ENCODE results near the gene ELAVL1. TPM values are rescaled to one million over a fixed set of nuclear protein-coding genes. Genes with fewer than 3 reads are reported as not detected.

ELAVL1 gene
- total and polyA plus RNA-seq, 2 experiments from 2014 or later = 81.6 to 143 TPM

DNA sequence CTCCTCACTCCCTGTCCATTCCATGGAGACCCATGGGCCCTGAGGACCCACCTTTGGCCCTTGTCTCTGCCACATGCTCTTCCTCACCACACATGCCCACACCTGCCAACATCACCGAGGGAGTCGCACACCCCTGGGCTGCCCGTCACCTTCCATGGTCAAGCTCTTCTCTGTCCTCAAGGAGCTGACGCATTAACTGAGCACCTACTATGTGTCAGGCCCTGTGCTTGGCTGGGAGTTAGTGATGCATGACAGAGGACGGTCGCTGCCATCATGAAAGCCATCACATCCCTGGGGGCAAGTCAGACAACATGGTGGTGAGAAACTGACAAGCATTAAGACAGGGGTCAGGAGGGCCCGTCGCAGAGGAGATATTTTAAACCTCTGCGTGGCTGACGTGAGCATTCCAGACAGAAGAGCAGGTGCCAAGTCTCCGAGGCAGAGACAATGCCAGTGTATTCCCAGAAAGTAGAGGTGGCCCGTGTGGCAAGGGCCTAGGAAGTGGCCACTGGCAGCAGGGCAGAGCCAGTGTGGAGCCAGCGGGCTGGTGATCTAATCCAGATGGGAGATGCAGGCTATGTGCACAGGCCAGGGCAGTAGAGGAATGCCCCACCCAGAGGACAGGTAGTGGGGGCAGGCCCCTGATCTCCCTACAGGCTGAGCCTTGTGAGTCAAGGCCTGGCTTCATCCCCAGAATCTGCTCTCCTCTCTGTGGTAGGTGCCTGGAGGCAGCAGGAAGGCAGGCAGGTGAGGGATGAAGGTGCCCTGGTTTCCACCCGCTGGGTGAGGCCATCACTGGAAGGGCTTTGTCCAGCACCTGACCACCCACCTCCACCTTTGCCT, 21.2 kb downstream of the ELAVL1 start:
- no peak overlapping the region for H3K27ac Mint-ChIP-seq
- Histone ChIP-seq H3K4me3 (no peak overlapping the region), H2AFZ (no peak overlapping the region), H3K36me3 (ENCODE audit: insufficient read depth) (peaks cover 16% of the 10 kb centered on the region), H3K4me2 (no peak overlapping the region), H3K27me3 (ENCODE audit: insufficient read depth) (no peaks in the 10 kb centered on the region), H3K79me2 (replicated peaks; ENCODE audit: insufficient read depth) (peaks cover 60% of the 10 kb centered on the region), H3F3A (replicated peaks; ENCODE audit: low read depth) (peaks cover 6% of the 10 kb centered on the region; the same call in 1 of the 2 replicates), H4K20me1 (replicated peaks; ENCODE audit: insufficient read depth) (peaks cover 36% of the 10 kb centered on the region), H3K4me1 (ENCODE audit: insufficient read depth) (no peaks in the 10 kb centered on the region), H3K27ac (ENCODE audit: low read depth) (no peak overlapping the region), H3K9me2 (ENCODE audit: insufficient read depth) (no peaks in the 10 kb centered on the region)
- no peaks in the 10 kb centered on the region for H3K9me3 Mint-ChIP-seq
- DNase-seq (ENCODE audit: low spot score) = no peak
- H3K4me1 Mint-ChIP-seq = no peaks in the 10 kb centered on the region; the same call in 2 of the 3 replicates
- H3K4me3 Mint-ChIP-seq = no peak overlapping the region; the same call in 2 of the 3 replicates
- ATAC-seq = no peak
- TF ChIP-seq CREB1 (CRISPR knock-in tag; IDR thresholded peaks at IDR 0.05; ENCODE audit: low read depth) = no peak
- TF ChIP-seq, protein P1, sequence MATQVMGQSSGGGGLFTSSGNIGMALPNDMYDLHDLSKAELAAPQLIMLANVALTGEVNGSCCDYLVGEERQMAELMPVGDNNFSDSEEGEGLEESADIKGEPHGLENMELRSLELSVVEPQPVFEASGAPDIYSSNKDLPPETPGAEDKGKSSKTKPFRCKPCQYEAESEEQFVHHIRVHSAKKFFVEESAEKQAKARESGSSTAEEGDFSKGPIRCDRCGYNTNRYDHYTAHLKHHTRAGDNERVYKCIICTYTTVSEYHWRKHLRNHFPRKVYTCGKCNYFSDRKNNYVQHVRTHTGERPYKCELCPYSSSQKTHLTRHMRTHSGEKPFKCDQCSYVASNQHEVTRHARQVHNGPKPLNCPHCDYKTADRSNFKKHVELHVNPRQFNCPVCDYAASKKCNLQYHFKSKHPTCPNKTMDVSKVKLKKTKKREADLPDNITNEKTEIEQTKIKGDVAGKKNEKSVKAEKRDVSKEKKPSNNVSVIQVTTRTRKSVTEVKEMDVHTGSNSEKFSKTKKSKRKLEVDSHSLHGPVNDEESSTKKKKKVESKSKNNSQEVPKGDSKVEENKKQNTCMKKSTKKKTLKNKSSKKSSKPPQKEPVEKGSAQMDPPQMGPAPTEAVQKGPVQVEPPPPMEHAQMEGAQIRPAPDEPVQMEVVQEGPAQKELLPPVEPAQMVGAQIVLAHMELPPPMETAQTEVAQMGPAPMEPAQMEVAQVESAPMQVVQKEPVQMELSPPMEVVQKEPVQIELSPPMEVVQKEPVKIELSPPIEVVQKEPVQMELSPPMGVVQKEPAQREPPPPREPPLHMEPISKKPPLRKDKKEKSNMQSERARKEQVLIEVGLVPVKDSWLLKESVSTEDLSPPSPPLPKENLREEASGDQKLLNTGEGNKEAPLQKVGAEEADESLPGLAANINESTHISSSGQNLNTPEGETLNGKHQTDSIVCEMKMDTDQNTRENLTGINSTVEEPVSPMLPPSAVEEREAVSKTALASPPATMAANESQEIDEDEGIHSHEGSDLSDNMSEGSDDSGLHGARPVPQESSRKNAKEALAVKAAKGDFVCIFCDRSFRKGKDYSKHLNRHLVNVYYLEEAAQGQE (IDR thresholded peaks at IDR 0.05; ENCODE audit: unreplicated experiment) = no peak
- TF ChIP-seq JUNB (IDR thresholded peaks at IDR 0.05; ENCODE audit: unreplicated experiment) = no peak
- TF ChIP-seq EZH2phosphoT487 (IDR thresholded peaks at IDR 0.05; ENCODE audit: unreplicated experiment) = no peak
- no peak for TF ChIP-seq ZNF114 (CRISPR knock-in tag; IDR thresholded peaks at IDR 0.05)
- no peak for TF ChIP-seq EZH2 (IDR thresholded peaks at IDR 0.05; ENCODE audit: low read depth, unreplicated experiment)
- TF ChIP-seq POLR2AphosphoS5 (IDR thresholded peaks at IDR 0.05; ENCODE audit: low read depth) = no peak
- no peak for TF ChIP-seq NANOG (IDR thresholded peaks at IDR 0.05; ENCODE audit: borderline replicate concordance)
- no peak for TF ChIP-seq CTCF (conservative IDR thresholded peaks at IDR 0.05; ENCODE audit: low read depth in 2 of 2)
- TF ChIP-seq ZNF331 (CRISPR knock-in tag; IDR thresholded peaks at IDR 0.05; ENCODE audit: low read depth) = no peak
- no peak for TF ChIP-seq ZNF462 (CRISPR knock-in tag; IDR thresholded peaks at IDR 0.05)
- TF ChIP-seq STAT1 (IDR thresholded peaks at IDR 0.05; ENCODE audit: unreplicated experiment) = no peak
- H3K36me3 Mint-ChIP-seq (ENCODE audit: low read depth) = peaks cover 72% of the 10 kb centered on the region
- H3K27me3 Mint-ChIP-seq (ENCODE audit: insufficient read depth, low read depth, poor library complexity) = peaks cover 2% of the 10 kb centered on the region
